Caco-2 (cell line): ENCODE data around the gene MUC5AC. TPM values are rescaled to one million over a fixed set of nuclear protein-coding genes. Genes with fewer than 3 reads are reported as not detected.
A peak's percentile ranks its signal among the peaks of the same experiment; 100 is the strongest.

Source experiments
- BruUV-seq: library from RNA; stranded (reverse); fragments of 400-500 nt; replicated peaks from 2 replicates; lab custom pipeline; 2021; lab: Mats Ljungman, UMichigan
- CTCF ChIA-PET: fragments of 300-600 bp; sonication (Branson Sonifier 250); formaldehyde crosslinking; loops from one replicate; lab custom pipeline; 2022; ENCODE audit warnings: antibody characterized with exemption; lab: Charles Lee
- POLR2A ChIA-PET: fragments of 300-600 bp; sonication (Branson Sonifier 250); formaldehyde crosslinking; loops from one replicate; lab custom pipeline; 2022; ENCODE audit warnings: antibody characterized with exemption; lab: Charles Lee
- DNase-seq, 2 experiments: peaks; one replicate each; pipeline versions ENCODE4 v3.0.0 to v3.0.0-alpha.2; 2020 to 2022
- H3K27me3 ChIP-seq: replicated peaks from 2 replicates; pipeline ENCODE4 v1.6.0; 2011; ENCODE audit warnings: low read length; ENCODE audit not compliant: control insufficient read depth, insufficient read depth
- H3K36me3 ChIP-seq: 2 replicates; pipeline ENCODE4 v1.5.1; 2011; ENCODE audit warnings: low read length; ENCODE audit not compliant: control insufficient read depth, insufficient read depth
- H3K4me1 ChIP-seq: fragments of 250-450 bp; sonication (Bioruptor Pico); 2 replicates; pipeline ENCODE4 v1.5.1; 2020; ENCODE audit warnings: mild to moderate bottlenecking
- H3K4me3 ChIP-seq: 2 replicates; pipeline ENCODE4 v1.5.1; 2011; ENCODE audit warnings: low read depth, mild to moderate bottlenecking, control low read depth, low read length
- H3K9me3 ChIP-seq: fragments of 250-450 bp; sonication (Bioruptor Pico); 2 replicates; pipeline ENCODE4 v1.5.1; 2020; ENCODE audit warnings: mild to moderate bottlenecking, moderate library complexity
- H3K27ac Mint-ChIP-seq: one replicate; pipeline ENCODE4 v1.8.0; 2022; ENCODE audit warnings: mixed read lengths; ENCODE audit not compliant: unreplicated experiment
- H3K27me3 Mint-ChIP-seq: one replicate; pipeline ENCODE4 v1.8.0; 2022; ENCODE audit warnings: mixed read lengths; ENCODE audit not compliant: insufficient read depth, unreplicated experiment
- H3K36me3 Mint-ChIP-seq: one replicate; pipeline ENCODE4 v1.8.0; 2022; ENCODE audit warnings: mild to moderate bottlenecking, mixed read lengths; ENCODE audit not compliant: insufficient read depth, unreplicated experiment
- H3K4me1 Mint-ChIP-seq: one replicate; pipeline ENCODE4 v1.8.0; 2022; ENCODE audit warnings: low read depth, mixed read lengths; ENCODE audit not compliant: unreplicated experiment
- H3K4me3 Mint-ChIP-seq: one replicate; pipeline ENCODE4 v1.8.0; 2022; ENCODE audit warnings: mild to moderate bottlenecking, moderate library complexity, mixed read lengths; ENCODE audit not compliant: unreplicated experiment
- H3K9me3 Mint-ChIP-seq: one replicate; pipeline ENCODE4 v1.8.0; 2022; ENCODE audit warnings: mixed read lengths; ENCODE audit not compliant: unreplicated experiment
- intact Hi-C: fragments of 100-400 bp; cut with micrococcal nuclease; formaldehyde crosslinking; loops from one replicate; pipeline ENCODE4 v1.10.0; 2022; ENCODE audit not compliant: unreplicated experiment
- total RNA-seq: library from RNA; stranded (reverse); gene quantifications from 2 replicates; pipeline ENCODE4 v1.2.3, GENCODE V29; 2022
- TF ChIP-seq, protein P1 (sequence below), 2 experiments: fragments of 200-600 bp in 1 of 2; IDR thresholded peaks; 1 replicate in 1 of 2; 2 replicates in 1 of 2; pipeline versions ENCODE4 v1.5.1 to v1.8.0; 2011 to 2022; ENCODE audit warnings: antibody characterized with exemption in 1 of 2, control low read depth in 1 of 2, inconsistent platforms in 1 of 2, low read depth in 1 of 2, low read length in 1 of 2, mild to moderate bottlenecking in 1 of 2, moderate library complexity in 1 of 2; ENCODE audit not compliant: insufficient read depth in 1 of 2, severe bottlenecking in 1 of 2, unreplicated experiment in 1 of 2

Gene MUC5AC
- total RNA-seq, 1 experiment from 2014 or later = 0.25 TPM

DNA sequence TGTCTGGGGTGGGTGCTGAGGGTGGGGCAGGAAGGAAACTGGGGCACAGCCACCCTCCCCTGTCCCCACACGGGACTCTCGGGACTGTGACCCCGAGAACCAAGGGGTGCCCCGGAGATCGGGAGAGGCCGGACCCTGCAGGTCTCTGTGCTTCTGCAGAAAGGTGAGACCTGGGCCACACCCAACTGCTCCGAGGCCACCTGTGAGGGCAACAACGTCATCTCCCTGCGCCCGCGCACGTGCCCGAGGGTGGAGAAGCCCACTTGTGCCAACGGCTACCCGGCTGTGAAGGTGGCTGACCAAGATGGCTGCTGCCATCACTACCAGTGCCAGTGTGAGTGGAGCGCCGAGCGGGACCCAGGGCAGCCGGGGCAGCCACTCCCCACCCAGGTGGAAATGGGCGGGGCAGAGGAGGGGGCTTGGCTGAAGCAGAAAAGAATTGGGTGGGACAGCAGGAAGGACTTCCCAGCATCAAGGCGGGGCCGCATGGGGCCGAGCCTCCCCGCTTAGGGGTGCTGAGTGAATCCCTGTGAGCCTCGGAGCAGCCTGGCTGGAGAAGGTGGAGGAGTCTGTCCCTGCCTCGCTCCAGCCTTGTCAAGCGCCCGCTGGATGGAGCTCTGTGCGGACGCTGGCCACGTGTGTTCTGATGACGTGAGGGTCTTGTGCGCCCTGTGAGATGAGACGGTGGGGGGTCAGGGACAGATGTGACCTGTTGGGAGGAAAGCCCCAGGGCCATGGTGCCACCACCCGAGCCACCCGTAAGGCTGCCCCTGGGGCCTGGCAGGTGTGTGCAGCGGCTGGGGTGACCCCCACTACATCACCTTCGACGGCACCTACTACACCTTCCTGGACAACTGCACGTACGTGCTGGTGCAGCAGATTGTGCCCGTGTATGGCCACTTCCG, 35.8 kb downstream of the MUC5AC start:
- POLR2A ChIA-PET = no interaction called here
- Histone ChIP-seq H3K9me3 (no peaks in the 10 kb centered on the region), H3K27me3 (no peaks in the 10 kb centered on the region), H3K4me1 (no peaks in the 10 kb centered on the region), H3K4me3 (peak overlapping the region; percentile 37), H3K36me3 (no peaks in the 10 kb centered on the region)
- Mint-ChIP-seq H3K9me3 (no peaks in the 10 kb centered on the region), H3K27me3 (no peaks in the 10 kb centered on the region), H3K4me1 (no peaks in the 10 kb centered on the region), H3K27ac (no peak overlapping the region), H3K4me3 (peak overlapping the region; percentile 58), H3K36me3 (no peaks in the 10 kb centered on the region)
- intact Hi-C loops = no loop called here
- peak; percentile 55 to 75 for DNase-seq
- CTCF ChIA-PET = no interaction called here
- no TSS peak for BruUV-seq
- TF ChIP-seq, protein P1, sequence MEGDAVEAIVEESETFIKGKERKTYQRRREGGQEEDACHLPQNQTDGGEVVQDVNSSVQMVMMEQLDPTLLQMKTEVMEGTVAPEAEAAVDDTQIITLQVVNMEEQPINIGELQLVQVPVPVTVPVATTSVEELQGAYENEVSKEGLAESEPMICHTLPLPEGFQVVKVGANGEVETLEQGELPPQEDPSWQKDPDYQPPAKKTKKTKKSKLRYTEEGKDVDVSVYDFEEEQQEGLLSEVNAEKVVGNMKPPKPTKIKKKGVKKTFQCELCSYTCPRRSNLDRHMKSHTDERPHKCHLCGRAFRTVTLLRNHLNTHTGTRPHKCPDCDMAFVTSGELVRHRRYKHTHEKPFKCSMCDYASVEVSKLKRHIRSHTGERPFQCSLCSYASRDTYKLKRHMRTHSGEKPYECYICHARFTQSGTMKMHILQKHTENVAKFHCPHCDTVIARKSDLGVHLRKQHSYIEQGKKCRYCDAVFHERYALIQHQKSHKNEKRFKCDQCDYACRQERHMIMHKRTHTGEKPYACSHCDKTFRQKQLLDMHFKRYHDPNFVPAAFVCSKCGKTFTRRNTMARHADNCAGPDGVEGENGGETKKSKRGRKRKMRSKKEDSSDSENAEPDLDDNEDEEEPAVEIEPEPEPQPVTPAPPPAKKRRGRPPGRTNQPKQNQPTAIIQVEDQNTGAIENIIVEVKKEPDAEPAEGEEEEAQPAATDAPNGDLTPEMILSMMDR (IDR thresholded peaks at IDR 0.05; ENCODE audit: insufficient read depth in 1 of 2, low read depth in 1 of 2, low read length in 1 of 2, severe bottlenecking in 1 of 2, unreplicated experiment in 1 of 2) = no peak

DNA sequence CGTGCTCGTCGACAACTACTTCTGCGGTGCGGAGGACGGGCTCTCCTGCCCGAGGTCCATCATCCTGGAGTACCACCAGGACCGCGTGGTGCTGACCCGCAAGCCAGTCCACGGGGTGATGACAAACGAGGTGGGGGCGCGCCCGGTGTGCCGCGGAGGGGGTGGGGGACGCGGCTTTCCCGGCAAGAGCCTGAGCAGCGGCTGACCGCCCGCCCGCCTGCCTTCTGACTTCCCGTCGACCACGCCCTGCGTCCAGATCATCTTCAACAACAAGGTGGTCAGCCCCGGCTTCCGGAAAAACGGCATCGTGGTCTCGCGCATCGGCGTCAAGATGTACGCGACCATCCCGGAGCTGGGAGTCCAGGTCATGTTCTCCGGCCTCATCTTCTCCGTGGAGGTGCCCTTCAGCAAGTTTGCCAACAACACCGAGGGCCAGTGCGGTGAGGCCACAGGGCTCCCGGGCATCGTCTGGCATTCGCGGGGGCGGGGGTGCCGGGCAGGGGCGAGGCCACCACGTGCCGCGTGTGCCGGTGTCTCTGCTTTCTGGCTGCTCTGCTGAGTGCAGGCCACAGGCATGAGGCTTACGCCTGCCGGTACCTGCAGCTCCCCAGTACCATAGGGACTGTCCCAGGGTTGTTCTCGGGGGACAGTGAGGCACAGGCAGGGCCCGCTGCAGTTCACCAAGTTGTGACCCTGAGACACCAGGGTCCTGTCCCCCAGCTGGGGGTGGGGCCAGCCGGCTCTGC, 36.7 kb downstream of the MUC5AC start:
- Mint-ChIP-seq H3K4me1 (no peaks in the 10 kb centered on the region), H3K4me3 (no peak overlapping the region), H3K9me3 (no peaks in the 10 kb centered on the region), H3K27me3 (no peaks in the 10 kb centered on the region), H3K36me3 (no peaks in the 10 kb centered on the region), H3K27ac (no peak overlapping the region)
- intact Hi-C loops = no loop called here
- H3K9me3 ChIP-seq = no peaks in the 10 kb centered on the region
- no peaks in the 10 kb centered on the region for H3K36me3 ChIP-seq
- H3K4me3 ChIP-seq = no peak overlapping the region
- no TSS peak for BruUV-seq
- TF ChIP-seq, protein P1 (IDR thresholded peaks at IDR 0.05; ENCODE audit: insufficient read depth in 1 of 2, low read depth in 1 of 2, low read length in 1 of 2, severe bottlenecking in 1 of 2, unreplicated experiment in 1 of 2) = no peak
- H3K27me3 ChIP-seq = no peaks in the 10 kb centered on the region
- ChIA-PET POLR2A (no interaction called here), CTCF (no interaction called here)
- DNase-seq = peak in 1 of 2 experiments; percentile 26
- no peaks in the 10 kb centered on the region for H3K4me1 ChIP-seq

DNA sequence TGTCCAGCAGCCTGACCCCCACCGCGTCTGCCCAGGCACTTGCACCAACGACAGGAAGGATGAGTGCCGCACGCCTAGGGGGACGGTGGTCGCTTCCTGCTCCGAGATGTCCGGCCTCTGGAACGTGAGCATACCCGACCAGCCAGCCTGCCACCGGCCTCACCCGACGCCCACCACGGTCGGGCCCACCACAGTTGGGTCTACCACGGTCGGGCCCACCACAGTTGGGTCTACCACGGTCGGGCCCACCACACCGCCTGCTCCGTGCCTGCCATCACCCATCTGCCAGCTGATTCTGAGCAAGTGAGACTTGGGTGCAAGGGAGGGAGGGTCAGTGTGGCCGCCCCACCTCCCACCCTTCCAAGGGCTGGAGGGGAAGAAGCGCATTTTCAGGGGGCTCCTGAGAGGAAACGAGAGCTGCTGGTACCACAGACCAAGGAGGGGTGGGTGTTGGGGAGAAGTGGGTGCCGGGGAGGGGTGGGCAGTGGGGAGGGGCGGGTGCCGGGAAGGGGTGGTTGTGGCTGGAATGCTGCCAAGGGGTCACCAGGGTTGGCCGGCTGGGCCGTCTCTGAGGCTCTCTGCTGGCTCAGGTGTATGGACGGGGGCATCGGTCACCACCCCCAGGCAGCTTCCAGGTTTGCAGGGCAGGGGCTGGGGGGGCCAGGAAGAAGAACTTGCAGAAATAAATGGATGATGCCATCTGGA, 37.4 kb downstream of the MUC5AC start:
- H3K27me3 Mint-ChIP-seq = no peaks in the 10 kb centered on the region
- TF ChIP-seq, protein P1 (IDR thresholded peaks at IDR 0.05; ENCODE audit: insufficient read depth in 1 of 2, low read depth in 1 of 2, low read length in 1 of 2, severe bottlenecking in 1 of 2, unreplicated experiment in 1 of 2) = no peak
- DNase-seq = peak in 1 of 2 experiments; percentile 22
- H3K27me3 ChIP-seq = no peaks in the 10 kb centered on the region
- no peaks in the 10 kb centered on the region for H3K4me1 Mint-ChIP-seq
- H3K36me3 Mint-ChIP-seq = no peaks in the 10 kb centered on the region
- POLR2A ChIA-PET = no interaction called here
- no peak overlapping the region for H3K4me3 Mint-ChIP-seq
- no peaks in the 10 kb centered on the region for H3K4me1 ChIP-seq
- H3K4me3 ChIP-seq = no peak overlapping the region
- intact Hi-C loops = no loop called here
- H3K9me3 ChIP-seq = no peaks in the 10 kb centered on the region
- no peak overlapping the region for H3K27ac Mint-ChIP-seq
- no TSS peak for BruUV-seq
- H3K9me3 Mint-ChIP-seq = no peaks in the 10 kb centered on the region
- CTCF ChIA-PET = no interaction called here
- H3K36me3 ChIP-seq = no peaks in the 10 kb centered on the region
